Loucy (cell line): ENCODE results near the gene PLEKHG5.

Source experiments
- CTCF ChIP-seq: fragments of 200-600 bp; sonication (generic); conservative IDR thresholded peaks from 2 replicates; pipeline ENCODE4 v1.5.1; 2014; ENCODE audit warnings: mild to moderate bottlenecking, antibody characterized with exemption, low read length
- EZH2phosphoT487 ChIP-seq: fragments of 200-600 bp; IDR thresholded peaks from 2 replicates; pipeline ENCODE4 v1.6.1; 2018; ENCODE audit warnings: antibody characterized with exemption, mild to moderate bottlenecking, moderate library complexity, borderline replicate concordance

DNA sequence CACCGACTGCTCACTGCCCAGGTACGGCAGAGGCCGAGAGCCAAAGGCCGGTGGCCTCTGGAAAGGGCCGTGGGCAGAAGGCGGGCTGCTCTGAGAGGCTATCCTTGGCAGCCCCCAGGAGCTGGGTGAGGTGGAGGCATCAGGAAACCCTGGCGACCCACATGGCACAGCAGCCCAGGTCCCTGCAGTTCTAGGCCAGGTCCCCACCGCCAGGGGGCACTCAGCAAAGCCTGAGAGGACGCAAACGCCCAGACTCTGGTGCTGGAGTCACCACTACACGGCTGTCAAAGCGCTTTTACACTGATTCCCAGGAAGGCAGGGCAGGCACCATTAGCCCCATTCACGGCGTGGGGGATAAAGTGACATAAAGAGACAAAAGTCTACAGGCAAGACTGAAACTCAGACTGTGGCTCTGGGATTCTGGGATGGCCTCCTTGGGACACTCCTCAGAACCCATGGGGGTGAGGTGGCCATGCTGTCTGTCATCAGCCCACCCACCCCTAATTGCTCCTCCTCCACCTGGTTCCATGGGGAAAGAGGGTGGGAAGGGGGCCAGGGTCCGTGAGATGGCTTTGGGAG is 4.9 kb downstream of the PLEKHG5 start:
- peak; percentile 90 for TF ChIP-seq CTCF
- no peak for TF ChIP-seq EZH2phosphoT487
